Bronchial epithelial cell (primary cell): ENCODE results near the gene ZDHHC24. TPM values are rescaled to one million over a fixed set of nuclear protein-coding genes. Genes with fewer than 3 reads are reported as not detected.

ENCODE experiments used
- DNase-seq: peaks from one replicate; pipeline ENCODE4 v3.0.0-alpha.2; 2010; ENCODE audit warnings: low read depth
- FAIRE-seq: peaks from 2 replicates; lab custom pipeline; 2011; peaks lifted over from hg19 to GRCh38; lab: Jason Lieb, UNC
- H3K27me3 ChIP-seq: 2 replicates; pipeline ENCODE4 v1.5.1; 2011; ENCODE audit warnings: low read length; ENCODE audit not compliant: control insufficient read depth, insufficient read depth
- H3K36me3 ChIP-seq: 2 replicates; pipeline ENCODE4 v1.5.1; 2011; ENCODE audit warnings: low read length; ENCODE audit not compliant: control insufficient read depth, insufficient read depth
- H3K4me3 ChIP-seq: 2 replicates; pipeline ENCODE4 v1.5.1; 2011; ENCODE audit warnings: mild to moderate bottlenecking, low read depth, low read length, control low read depth
- CTCF ChIP-seq: IDR thresholded peaks from 2 replicates; pipeline ENCODE4 v1.5.1; 2011; ENCODE audit warnings: mild to moderate bottlenecking, moderate library complexity, low read length, control low read depth, inconsistent platforms; ENCODE audit not compliant: insufficient read depth, severe bottlenecking
- total RNA-seq: library from RNA; depleted of rRNA; stranded (reverse); fragments of >200 nt; gene quantifications from 2 replicates; pipeline ENCODE4 v1.2.1, GENCODE V29; 2014

Gene ZDHHC24
- total RNA-seq, 1 donor from 2014 or later, result 8.4 TPM

GRCh38 chr11:66510990-66511339, 34.9 kb downstream of the ZDHHC24 start:
- no peak for FAIRE-seq
- peaks cover 9% of the 10 kb centered on the region for H3K36me3 ChIP-seq
- H3K4me3 ChIP-seq, result peak overlapping the region; percentile 70
- H3K27me3 ChIP-seq, result no peaks in the 10 kb centered on the region
- no peak for TF ChIP-seq CTCF
- DNase-seq, result no peak

- FAIRE-seq, result no peak
- Histone ChIP-seq H3K27me3 (no peaks in the 10 kb centered on the region), H3K4me3 (peak within 1 kb of the TSS; percentile 70), H3K36me3 (peaks cover 7% of the 10 kb centered on the region)
- no peak for TF ChIP-seq CTCF
- DNase-seq, result peak; percentile 50
Measured at GRCh38 chr11:66510271-66510989, 35.4 kb downstream of the ZDHHC24 start, which contains the start of gene BBS1. Gene BBS1, plus strand, starts transcription at chr11:66510635. Its CDS starts 25 bp downstream, at chr11:66510660.

GRCh38 chr11:66509131-66509561, 36.7 kb downstream of the ZDHHC24 start:
- no peak overlapping the region for H3K4me3 ChIP-seq
- TF ChIP-seq CTCF, result no peak
- FAIRE-seq (no peak), DNase-seq (no peak)
- peaks cover 5% of the 10 kb centered on the region for H3K36me3 ChIP-seq
- H3K27me3 ChIP-seq, result no peaks in the 10 kb centered on the region

- TF ChIP-seq CTCF, result no peak
- H3K27me3 ChIP-seq, result no peaks in the 10 kb centered on the region
- FAIRE-seq, result no peak
- peaks cover 2% of the 10 kb centered on the region for H3K36me3 ChIP-seq
- DNase-seq, result no peak
- H3K4me3 ChIP-seq, result no peak overlapping the region
Measured at GRCh38 chr11:66505276-66505816, 40.5 kb downstream of the ZDHHC24 start.

GRCh38 chr11:66498506-66498905, 47.3 kb downstream of the ZDHHC24 start:
- FAIRE-seq (no peak), DNase-seq (no peak)
- no peaks in the 10 kb centered on the region for H3K27me3 ChIP-seq
- peaks cover 17% of the 10 kb centered on the region for H3K36me3 ChIP-seq
- H3K4me3 ChIP-seq, result no peak overlapping the region
- no peak for TF ChIP-seq CTCF
